Midbrain (tissue), 1 donor: Measurements from ENCODE around the gene SCAMP5.

ENCODE experiments used
- DNase-seq: peaks from one replicate; lab custom pipeline; 2025; lab: John Stamatoyannopoulos, UW

Gene SCAMP5

DNA sequence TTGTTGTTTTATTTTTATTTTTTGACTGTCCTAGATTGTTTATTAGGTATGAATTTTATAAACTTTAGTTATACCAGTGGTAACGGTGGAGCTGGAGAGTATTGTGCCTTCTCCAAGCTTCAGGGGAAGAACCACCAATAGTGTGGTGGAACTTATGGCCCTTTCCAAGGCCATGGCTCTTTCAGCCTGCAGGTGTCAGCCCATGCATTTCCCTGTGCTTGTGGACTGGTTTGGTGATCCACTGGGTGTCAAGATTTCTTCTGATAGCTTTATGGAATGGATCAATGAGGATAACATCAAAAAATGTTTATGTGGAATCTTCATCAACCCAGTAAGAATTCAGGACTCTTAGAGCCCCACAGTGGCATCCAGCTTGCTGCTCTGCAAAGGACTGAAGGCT, 19.2 kb upstream of the SCAMP5 start:
- DNase-seq = no peak

DNA sequence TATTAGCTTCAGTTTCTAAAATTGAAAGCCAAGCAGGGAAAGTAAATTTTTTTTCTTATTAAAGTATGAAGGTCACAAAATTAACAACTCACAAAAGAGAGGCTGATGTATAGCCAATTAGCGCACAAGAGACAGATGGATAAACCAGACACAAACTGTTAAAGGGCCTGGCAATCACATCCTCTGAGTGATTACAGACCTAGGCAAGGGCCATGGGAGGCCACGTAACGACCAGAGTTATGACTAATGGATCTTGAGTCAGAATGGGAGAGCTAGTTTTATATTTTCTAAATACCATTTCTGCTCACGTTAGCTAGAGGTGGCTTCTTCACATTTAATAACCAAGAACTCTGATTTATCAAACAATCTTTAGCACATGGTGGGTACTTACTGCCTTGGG, 17.8 kb upstream of the SCAMP5 start:
- no peak for DNase-seq

DNA sequence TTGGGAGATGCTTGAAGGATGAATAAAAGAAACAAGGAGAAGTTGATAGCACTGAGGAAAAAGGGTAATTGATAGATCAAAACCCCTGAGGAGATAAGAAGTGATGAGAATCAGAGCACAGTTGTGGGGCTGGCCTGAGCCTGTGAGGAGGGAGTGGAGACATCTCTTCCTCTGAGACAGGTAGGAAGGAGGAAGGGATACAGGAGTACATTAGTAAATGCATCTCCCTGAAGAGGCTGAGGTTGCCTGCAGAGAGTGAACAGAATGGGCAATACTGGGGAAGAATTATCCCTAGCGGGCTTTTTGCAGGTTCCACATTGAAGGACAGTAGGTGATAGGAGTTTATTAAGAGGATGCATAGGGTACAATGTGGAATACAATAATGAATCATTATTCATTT, 17.3 kb upstream of the SCAMP5 start:
- no peak for DNase-seq

DNA sequence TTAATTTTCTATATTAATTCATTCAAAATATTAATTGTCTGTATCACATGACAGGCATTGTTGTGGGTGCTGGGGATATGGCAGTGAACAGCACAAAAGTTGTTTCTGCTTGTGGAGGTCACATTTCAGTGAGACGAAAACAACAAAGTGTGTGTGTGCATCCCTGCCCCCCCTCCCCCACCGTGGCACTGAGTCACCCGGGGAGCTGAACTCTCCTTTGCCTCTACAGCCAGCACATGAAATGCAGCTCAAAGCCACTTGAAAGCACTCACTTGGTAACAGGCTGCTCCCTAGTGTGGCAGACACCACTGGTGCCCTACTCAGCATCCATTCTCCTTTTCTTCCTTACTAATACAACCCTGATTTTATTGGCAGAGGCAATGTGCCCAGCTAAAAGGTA, 16.9 kb upstream of the SCAMP5 start:
- peak; percentile 21 for DNase-seq

DNA sequence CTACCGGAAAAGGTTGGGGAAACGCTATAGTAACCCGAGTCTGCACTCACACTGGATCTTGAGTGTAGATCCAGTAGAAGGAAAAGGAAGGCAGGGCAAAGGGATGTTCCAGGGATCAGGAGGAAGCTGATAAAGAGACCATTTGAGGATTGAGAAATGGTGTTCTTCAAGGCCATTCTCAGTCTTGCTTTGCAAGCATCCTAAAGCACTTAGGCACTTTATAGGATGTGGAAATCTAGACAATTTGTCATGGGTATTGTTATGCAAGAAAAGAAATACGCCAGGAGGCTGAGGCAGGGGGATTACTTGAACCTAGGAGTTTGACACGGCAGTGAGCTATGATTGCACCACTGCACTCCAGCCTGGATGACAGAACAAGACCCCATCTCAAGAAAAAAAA, 13.2 kb upstream of the SCAMP5 start:
- DNase-seq = no peak

DNA sequence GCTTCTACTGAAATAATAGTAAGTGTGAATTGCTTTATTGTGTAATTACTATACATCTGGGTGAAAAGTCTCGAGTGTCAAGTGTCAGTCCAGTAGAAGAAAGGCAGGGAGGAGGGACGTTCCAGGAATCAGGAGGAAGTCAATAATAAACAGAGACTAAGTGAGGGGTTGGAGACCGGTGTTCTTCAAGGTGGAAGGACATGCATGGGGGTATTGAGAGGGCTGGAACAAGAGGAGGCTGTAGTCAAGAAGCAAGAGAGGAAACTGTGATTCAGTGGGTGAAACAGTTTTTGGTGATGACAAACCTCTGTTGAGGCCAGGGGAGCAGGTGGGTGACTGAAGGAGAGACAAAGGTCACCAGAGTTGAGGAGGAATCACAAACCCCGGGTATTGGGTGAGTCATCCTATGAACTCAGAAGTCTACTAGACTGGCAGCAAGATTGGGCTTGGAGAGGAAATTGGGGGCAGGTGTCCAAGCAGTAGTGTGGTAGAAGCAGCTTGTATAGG, 11.6 kb upstream of the SCAMP5 start:
- DNase-seq = no peak

DNA sequence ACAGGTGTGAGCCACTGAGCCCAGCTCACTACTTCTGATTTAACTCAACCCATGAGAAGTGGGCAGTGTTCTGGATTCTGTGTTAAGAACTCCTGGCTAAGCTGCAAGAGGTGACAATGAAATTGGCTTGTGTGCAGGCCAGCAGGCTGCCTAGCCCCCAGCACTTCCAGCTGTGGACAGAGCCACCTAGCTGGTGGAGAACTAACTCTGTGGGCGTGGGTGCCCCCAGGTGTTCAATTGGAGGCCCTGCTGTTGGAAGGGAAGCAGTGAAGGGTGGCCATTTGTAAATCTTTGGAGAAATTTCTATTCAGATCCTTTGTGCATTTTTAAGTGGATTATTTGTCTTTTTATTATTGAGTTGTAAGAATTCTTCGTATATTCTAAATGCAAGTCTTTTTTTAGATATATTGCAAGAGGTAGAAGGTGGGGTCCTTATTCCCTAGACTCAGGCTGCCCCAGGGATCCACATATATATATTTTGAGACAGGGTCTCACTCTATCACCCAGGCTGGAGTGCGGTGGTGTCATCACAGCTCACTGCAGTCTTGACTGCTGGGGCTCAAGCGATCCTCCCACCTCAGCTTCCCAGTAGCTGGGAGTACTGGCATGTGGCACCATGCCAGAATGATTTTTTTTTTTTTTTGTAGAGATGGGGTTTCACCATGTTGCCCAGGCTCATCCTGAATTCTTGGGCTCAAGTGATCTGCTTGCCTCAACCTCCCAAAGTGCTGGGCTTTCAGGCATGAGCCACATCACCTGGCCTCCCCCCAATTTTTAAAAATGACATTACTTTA, 7.2 kb upstream of the SCAMP5 start:
- no peak for DNase-seq

DNA sequence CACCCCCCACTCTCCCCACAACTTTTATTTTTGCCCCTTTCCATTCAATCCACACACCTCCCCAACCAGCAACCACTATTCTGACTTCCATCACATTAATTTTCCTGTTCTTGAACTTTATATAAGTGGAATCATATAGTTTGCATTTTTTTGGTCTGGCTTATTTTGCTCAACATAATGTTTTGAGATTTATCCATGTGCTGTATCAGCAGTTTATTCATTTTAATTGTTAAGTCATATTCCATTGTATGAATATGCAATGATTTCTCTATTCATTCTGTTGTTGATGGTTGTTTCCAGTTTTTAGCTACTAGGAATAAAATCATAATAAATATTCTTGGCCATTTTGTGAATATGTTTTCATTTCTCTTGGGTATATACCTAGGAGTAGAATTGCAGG, 5.8 kb upstream of the SCAMP5 start:
- DNase-seq = no peak

DNA sequence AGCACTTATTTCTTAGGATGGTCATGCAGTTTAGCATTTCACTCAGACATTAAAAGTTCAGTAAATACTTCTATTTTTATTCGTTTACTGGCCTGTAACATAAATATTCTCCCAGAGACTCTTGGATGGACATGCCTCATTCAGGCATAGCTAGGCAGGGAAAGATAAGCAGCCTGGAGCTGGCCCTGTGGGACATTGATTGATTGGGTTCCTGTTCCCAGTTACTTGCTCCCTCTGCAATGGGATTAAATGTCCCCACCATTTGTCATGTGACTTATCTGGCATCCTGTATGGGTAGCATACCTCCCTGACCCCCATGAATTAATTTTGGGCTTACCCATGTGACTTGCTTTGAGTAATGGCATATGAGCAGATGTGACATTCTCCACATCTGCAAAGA, 2.7 kb upstream of the SCAMP5 start:
- DNase-seq = no peak

DNA sequence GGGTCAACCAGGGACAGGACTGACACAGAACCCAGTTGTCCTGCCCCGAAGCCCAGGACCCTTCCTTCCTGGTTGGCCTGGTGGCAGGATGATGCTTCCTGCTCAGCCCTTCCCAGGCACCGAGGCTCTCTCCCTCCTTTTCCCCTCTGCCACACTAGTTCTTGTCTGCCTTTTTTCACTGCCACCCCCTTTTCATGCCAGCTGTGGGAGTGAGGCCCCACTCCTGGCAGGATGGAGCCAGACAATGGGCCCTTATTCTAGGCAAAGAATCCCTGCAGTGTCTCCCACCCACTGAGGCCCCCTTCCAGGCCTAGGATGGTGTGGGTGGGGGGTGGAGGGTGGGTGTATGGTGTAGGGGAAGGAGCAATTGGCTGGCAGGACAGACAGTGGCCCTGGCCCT, 1.1 kb upstream of the SCAMP5 start:
- peak; percentile 49 for DNase-seq

DNA sequence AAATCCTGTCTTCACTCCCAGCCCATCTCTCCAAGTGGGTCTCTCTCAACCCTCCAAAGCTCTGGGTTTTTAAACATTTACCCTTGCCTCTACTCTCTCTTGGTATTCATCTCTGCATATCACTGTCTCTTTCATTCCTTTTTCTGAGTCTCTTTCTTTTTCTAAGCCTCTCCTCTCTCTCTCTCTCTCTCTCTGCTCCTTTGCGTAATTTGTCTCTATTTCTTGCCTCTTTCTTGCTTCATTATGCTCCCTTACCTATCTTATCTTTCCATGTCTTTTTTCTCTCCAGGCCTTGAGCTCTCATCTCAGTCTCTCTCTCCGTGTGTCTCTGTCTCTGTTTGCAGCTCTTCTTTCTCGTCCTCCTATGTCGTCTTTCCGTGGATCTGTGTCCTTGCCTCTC, 678 bp upstream of the SCAMP5 start:
- DNase-seq = no peak

DNA sequence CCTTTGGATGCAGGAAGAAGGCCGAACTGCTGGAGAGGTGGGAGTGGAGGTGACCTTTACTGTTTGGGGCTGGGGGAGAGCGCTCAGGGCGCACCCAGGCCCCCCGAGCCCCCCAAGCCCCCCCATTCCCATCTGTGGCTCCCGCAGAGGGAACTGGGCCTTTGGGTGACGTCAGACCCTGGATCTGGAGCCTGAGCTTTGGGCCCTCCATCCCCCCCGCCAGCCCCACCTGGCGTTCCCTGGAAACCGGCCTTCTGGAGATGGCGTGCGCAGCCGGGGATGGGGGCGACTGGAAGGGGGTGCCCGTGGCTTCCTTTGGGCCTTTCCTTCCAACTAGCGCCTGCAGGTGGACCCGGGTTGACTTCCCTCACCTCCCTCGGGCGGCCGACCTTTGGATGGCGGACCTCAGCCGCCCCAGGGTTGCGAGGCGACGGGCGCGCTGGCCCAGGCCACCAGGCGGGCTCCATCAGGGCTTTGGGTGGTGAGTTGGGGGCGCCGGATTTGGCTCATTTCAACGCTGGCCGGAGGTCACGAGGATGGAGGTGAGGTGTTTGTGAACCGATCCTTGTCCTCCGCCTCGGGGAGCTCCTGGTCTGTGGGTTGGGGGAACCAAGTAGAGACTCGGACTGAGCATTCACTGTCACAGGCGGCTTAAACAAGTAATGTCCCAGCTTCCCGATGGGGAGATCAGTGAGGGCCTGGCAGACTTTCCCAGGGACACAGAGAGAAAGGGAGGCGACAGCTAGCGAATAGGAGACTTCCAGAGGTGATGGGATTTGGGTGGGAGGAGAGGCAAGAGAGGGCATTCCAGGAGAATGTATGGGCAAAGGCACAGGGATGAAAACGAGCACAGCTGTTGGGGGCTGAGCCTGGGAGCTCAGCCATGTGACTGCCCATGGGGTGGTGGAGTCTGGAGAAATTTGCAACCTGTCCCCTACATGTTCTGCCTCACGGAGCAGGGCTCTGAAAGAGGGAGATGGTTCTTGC, 709 bp downstream of the SCAMP5 start:
- DNase-seq = no peak

DNA sequence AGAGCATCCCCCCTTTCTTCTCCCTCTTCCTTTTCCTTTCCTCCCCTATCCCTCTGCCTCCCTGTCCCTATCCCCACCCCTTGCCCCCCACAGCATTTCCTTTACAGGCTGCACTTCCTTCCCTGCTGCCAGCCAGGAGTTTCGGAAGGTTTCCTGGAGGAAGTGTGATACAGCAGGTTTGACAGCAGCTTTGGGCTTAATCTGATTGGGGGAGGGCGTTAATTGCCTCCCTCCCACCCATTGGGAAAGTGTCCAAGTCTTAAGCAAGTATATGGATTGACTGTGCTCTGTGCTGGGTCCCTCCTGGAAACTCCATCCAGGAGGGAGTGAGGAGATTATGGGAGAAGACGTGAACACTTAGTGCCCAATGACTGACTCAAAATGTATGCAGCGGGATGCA, 1.8 kb downstream of the SCAMP5 start:
- no peak for DNase-seq

DNA sequence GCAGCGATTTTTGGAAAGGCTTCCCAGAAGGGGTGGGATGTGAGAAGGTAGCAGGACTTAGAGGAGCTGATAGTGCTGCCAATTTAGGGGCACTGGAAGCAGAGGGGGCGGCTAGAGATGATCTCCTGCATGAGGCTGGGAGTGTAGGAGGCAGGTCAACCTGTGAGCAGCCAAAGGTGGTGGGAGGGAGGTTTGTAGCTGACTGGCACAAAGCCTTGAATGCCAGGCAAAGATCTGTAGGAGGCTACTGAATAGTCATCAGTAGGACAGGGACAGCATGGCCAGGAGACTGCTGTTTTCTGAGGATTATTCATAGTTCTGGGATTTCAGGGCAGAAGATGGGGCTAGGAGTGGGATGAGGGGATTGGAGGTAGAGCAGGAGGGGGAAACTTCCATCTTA, 2.2 kb downstream of the SCAMP5 start:
- DNase-seq = no peak

DNA sequence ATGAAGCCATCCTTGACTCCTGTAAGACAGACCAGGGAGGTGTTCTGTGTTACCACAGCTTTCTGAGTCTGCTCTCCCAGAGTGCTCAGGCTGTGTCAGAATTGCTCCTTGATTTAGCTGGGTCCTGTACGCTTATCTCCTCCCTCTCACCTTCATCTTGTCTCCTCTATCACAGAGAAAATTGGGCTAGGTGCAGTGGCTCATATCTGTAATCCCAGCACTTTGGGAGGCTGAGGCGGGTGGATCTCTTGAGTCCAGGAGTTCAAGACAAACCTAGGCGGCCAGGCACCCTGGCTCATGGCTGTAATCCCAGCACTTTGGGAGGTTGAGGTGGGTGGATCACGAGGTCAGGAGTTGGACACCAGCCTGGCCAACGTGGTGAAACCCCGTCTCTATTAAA, 5.9 kb downstream of the SCAMP5 start:
- no peak for DNase-seq

DNA sequence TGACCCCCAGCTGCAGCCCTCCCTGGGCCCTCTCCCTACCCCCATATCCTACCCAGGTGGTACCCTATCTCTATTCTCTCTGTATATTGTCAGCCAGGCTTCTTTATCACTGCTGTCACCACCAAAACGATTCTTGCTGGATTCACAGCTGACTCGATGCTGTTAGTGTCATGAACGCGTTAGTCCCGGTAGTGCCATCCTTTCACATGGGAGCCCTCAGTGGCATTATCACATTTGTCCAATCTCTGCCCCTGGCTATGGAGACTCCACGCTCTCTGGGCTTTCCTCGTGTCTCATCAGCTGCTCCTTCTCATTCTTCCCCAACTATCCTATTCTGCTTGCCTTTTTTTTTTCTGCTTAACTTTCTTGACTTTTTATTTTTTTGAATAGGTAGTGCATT, 7.0 kb downstream of the SCAMP5 start:
- DNase-seq = no peak

DNA sequence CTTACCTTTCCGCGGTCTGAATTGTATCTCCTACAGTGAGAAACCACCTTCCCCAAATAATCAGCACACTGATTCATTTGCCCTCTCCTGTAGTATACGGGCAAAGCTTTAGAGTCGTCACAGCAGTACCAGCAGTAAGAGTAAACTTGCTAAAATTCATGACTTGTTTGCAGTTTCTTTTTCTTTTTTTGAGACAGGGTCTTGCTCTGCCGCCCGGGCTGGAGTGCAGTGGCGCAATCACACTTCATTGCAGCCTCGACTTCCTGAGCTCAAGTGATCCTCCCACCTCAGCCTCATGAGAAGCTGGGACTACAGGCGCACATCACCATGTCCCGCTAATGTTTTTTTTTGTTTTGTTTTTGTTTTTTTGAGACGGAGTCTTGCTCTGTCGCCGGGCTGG, 11.9 kb downstream of the SCAMP5 start:
- no peak for DNase-seq

DNA sequence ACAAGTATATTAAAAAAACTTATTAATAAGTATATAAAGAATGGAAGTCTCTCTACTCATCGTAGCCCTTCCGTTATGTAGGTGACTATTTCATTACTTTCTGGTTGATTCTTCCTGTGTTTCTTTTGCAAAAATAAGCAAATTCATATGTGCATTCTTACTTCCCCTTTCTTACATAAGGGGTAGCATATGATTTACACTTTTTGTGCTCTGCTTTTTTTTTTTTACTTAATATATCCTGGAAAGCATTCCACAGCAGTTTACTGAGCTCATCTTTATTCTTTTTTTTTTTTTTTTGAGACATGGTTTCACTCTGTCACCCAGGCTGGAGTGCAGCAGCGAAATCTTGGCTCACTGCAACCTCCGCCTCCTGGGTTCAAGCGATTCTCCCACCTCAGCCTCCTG, 12.9 kb downstream of the SCAMP5 start:
- no peak for DNase-seq

DNA sequence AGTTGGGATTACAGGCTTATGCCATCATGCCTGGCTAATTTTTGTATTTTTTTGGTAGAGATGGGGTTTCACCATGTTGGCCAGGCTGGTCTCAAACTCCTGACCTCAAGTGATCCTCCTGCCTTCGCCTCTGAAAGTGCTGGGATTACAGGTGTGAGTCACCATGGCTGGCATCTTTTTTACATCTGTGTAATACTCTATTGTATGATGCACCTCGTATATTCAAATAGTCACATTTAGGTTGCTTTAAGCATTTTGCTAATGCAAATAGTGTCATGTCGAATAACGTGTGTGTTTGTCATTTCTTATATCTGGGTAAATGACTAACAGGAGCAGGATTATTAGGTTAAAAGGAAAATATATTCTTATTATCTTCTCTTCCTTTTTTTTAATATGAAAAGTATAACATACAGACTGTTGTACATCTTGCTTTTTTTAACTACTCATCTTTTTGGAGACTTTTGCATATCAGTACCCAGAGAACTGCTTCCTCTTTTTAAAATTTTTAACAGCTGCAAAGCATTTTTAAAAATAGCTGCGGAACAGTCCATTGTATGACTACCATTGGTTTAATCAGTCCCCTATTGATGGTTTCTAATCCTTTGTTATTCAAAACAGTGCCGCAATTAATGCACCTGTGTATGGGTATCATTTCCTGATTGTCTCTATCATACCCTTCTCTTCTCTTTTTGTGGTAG, 13.4 kb downstream of the SCAMP5 start:
- DNase-seq = no peak

DNA sequence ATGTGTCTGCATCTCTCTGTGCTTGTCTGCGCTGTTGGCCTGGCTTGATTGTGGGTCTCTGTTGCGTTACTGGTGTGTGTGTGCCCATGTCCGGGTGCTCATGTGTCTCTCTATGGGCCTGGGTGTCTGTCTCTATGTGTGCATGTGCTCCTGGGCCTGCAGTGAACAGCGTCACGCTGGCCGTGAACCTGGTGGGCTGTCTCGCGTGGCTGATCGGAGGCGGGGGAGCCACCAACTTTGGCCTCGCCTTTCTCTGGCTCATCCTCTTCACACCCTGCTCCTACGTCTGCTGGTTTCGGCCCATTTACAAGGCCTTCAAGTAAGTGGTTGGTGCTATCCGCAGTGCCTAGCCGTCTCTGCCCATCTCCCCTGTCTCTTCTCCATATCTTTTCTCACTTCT, 21.1 kb downstream of the SCAMP5 start:
- DNase-seq = no peak

DNA sequence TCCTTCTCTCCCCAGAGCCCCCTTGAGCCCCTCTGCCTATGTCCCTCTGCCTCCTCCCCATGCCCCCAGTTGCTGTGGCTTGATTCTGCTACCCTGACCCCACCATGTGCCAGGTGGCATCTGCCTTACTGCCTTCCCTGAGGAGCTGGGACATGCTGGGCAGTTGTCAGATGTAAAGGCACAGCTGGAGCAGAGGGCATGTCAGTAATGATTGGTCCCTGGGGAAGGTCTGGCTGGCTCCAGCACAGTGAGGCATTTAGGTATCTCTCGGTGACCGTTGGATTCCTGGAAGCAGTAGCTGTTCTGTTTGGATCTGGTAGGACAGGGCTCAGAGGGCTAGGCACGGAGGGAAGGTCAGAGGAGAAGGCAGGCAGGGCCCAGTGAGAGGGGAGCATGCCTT, 24.6 kb downstream of the SCAMP5 start:
- no peak for DNase-seq

DNA sequence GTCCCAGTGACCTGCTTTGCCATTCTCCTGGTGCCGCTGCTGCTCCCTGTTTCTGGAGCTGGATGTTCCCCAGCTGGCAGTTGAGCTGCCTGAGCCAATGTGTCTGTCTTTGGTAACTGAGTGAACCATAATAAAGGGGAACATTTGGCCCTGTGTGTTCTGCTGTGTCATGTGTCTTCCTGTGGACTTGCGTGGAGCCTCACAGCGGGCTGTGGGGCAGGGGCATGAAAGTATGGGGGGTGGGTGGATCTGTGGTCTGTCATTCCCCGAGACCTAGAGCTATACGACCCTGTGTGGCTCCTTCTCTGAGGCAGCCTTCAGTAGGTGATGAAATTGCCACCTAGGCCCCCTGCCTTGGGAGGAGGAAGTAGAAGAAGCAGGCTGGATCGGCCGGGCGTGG, 26.0 kb downstream of the SCAMP5 start:
- DNase-seq = no peak
